Gastroesophageal sphincter (tissue), 4 donors: ENCODE data around the gene SLC10A2. TPM values are rescaled to one million over a fixed set of nuclear protein-coding genes. Genes with fewer than 3 reads are reported as not detected.

ENCODE experiments used
- ATAC-seq: fragments of 150-250 bp; one replicate; pipeline ENCODE4 v1.9.1; 2016; ENCODE audit warnings: mild to moderate bottlenecking, moderate library complexity
- H3K27ac ChIP-seq, 4 donors: fragments of 200-600 bp; sonication (generic) in 3 of 4; 1 replicate in 3 of 4; 2 replicates in 1 of 4; pipeline ENCODE4 v1.5.1; 2016 to 2019
- H3K27me3 ChIP-seq: fragments of 200-600 bp; sonication (generic); one replicate; pipeline ENCODE4 v1.5.1; 2019
- H3K36me3 ChIP-seq, 2 donors: fragments of 200-600 bp; sonication (generic); one replicate each; pipeline ENCODE4 v1.5.1; 2019; ENCODE audit warnings: control low read depth in 1 of 2
- H3K4me1 ChIP-seq, 3 donors: fragments of 200-600 bp; sonication (generic); 1 replicate in 2 of 3; 2 replicates in 1 of 3; pipeline ENCODE4 v1.5.1; 2016 to 2019; ENCODE audit warnings: control low read depth in 2 of 3
- H3K4me3 ChIP-seq, 2 donors: fragments of 200-600 bp; sonication (generic); one replicate each; pipeline ENCODE4 v1.5.1; 2019; ENCODE audit warnings: mild to moderate bottlenecking in 1 of 2, moderate library complexity in 1 of 2
- H3K9me3 ChIP-seq, 3 donors: fragments of 200-600 bp; sonication (generic); one replicate each; pipeline ENCODE4 v1.5.1; 2017 to 2019; ENCODE audit warnings: control low read depth in 2 of 3
- EP300 ChIP-seq: sonication (generic); formaldehyde crosslinking; IDR thresholded peaks from one replicate; pipeline ENCODE4 v1.6.1; 2017; ENCODE audit warnings: antibody characterized with exemption, mild to moderate bottlenecking
- POLR2A ChIP-seq, 2 donors: fragments of 450-650 bp; IDR thresholded peaks; one replicate each; pipeline ENCODE4 v1.6.1; 2017; ENCODE audit warnings: antibody characterized with exemption in 2 of 2, mild to moderate bottlenecking in 2 of 2, moderate library complexity in 1 of 2
- POLR2AphosphoS5 ChIP-seq: sonication (generic); formaldehyde crosslinking; IDR thresholded peaks from one replicate; pipeline ENCODE4 v1.6.1; 2017; ENCODE audit warnings: antibody characterized with exemption
- WGBS, 2 donors: methylation state at CpG; one replicate each; pipeline ENCODE4 v1.1.5; 2018; ENCODE audit warnings: low coverage in 1 of 2; 5-methylcytosine and 5-hydroxymethylcytosine counted together
- total RNA-seq, 4 donors: library from RNA; depleted of rRNA; stranded (reverse); fragments of >200 nt; gene quantifications; one replicate each; pipeline ENCODE4 v1.1.0, GENCODE V29; 2016
- TF ChIP-seq, protein P1 (sequence below), 4 experiments: fragments of 200-600 bp in 2 of 4; fragments of 450-650 bp in 2 of 4; sonication (generic) in 1 of 4; IDR thresholded peaks; one replicate each; pipeline ENCODE4 v1.5.1; 2017 to 2019; ENCODE audit warnings: antibody characterized with exemption in 4 of 4, mild to moderate bottlenecking in 2 of 4, moderate library complexity in 2 of 4

The SLC10A2 gene
- total RNA-seq, 4 donors from 2014 or later, result 0.08 TPM; not detected in 3

DNA sequence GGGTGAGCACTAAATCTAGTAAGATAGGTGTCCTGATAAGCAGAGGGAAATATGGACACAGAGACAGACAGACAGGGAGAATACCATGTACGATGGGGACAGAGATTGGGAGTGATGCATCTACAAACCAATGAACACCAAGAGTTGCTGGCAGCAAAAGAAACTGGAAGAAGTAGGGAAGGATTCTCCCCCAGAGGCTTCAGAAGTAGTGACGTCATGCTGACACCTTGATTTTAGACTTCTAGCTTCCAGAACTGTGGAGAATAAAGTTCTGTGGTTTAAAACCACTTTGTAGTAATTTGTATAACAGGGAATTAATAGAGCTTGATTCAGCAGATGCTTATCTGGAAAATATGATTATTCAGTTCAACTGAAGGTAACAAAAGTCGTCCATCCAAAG lies 66.1 kb downstream of the SLC10A2 start:
- WGBS, 2 donors, result 78 to 84% methylated on average over 3 of the region's 3 CpGs
- ATAC-seq, result no peak
- Histone ChIP-seq H3K9me3 (no peaks in the 10 kb centered on the region), H3K4me3 (no peak overlapping the region), H3K36me3 (no peaks in the 10 kb centered on the region), H3K27ac (no peak overlapping the region), H3K4me1 (no peaks in the 10 kb centered on the region), H3K27me3 (peaks cover 4% of the 10 kb centered on the region)
- TF ChIP-seq EP300 (no peak), POLR2AphosphoS5 (no peak), POLR2A (IDR thresholded peaks at IDR 0.05) (no peak)
- TF ChIP-seq, protein P1, sequence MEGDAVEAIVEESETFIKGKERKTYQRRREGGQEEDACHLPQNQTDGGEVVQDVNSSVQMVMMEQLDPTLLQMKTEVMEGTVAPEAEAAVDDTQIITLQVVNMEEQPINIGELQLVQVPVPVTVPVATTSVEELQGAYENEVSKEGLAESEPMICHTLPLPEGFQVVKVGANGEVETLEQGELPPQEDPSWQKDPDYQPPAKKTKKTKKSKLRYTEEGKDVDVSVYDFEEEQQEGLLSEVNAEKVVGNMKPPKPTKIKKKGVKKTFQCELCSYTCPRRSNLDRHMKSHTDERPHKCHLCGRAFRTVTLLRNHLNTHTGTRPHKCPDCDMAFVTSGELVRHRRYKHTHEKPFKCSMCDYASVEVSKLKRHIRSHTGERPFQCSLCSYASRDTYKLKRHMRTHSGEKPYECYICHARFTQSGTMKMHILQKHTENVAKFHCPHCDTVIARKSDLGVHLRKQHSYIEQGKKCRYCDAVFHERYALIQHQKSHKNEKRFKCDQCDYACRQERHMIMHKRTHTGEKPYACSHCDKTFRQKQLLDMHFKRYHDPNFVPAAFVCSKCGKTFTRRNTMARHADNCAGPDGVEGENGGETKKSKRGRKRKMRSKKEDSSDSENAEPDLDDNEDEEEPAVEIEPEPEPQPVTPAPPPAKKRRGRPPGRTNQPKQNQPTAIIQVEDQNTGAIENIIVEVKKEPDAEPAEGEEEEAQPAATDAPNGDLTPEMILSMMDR (IDR thresholded peaks at IDR 0.05), result no peak

DNA sequence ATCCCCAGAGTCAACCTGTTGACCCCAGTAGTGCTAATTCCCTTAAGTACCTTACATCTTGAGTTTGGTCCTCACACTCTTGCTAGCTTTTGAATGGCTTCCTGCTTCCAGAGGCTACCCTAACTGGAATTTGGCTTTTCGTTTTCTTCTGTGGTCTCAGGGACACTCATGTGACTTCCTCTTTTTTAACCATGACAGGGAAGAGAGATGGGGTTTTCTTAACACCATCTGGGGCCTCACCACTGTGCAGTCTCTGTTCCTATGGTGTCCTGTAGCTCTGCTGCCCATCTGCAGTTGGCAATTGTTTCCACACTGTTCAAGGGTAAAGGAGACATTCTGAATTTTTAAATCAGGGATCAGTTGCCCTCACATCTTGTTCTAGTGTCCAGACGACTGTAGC lies 66.7 kb downstream of the SLC10A2 start:
- no peak overlapping the region for H3K4me3 ChIP-seq
- H3K4me1 ChIP-seq, result no peaks in the 10 kb centered on the region
- no peak for ATAC-seq
- TF ChIP-seq EP300, result no peak
- TF ChIP-seq POLR2A (IDR thresholded peaks at IDR 0.05), result no peak
- TF ChIP-seq POLR2AphosphoS5, result no peak
- TF ChIP-seq, protein P1 (IDR thresholded peaks at IDR 0.05), result no peak
- H3K27me3 ChIP-seq, result peaks cover 4% of the 10 kb centered on the region
- no peaks in the 10 kb centered on the region for H3K9me3 ChIP-seq
- H3K27ac ChIP-seq, result no peak overlapping the region
- no peaks in the 10 kb centered on the region for H3K36me3 ChIP-seq
- 38 to 60% methylated on average over 1 to 2 of the region's 2 CpGs for WGBS, 2 donors

Other genes with a start within 250 kb of the SLC10A2 start
- gene ERCC5, start 220.4 kb downstream of the SLC10A2 start, total RNA-seq, result 10 to 100 TPM; 57.5 to 75.6 (median 65.2) TPM